ENCODE measurements around the gene ZNF581.

GRCh38 chr19:55672418-55672817 lies 29.0 kb downstream of the ZNF581 start:
- no peak for TF ChIP-seq CTCF (IDR thresholded peaks at IDR 0.05; ENCODE audit: low read length)
- TF ChIP-seq EZH2 (IDR thresholded peaks at IDR 0.05; ENCODE audit: borderline replicate concordance, low read length): no peak
